SK-N-SH (cell line): ENCODE measurements around the gene ACAT2.
A peak's percentile ranks its signal among the peaks of the same experiment; 100 is the strongest.

Experiments
- CTCF ChIP-seq: fragments of 200-600 bp; sonication (generic); IDR thresholded peaks from 2 replicates; pipeline ENCODE4 v1.6.1; 2017; ENCODE audit warnings: antibody characterized with exemption, mild to moderate bottlenecking, moderate library complexity
- FOXM1 ChIP-seq: IDR thresholded peaks from 2 replicates; pipeline ENCODE4 v1.4.0; 2012; ENCODE audit warnings: low read depth, mild to moderate bottlenecking
- MAX ChIP-seq: IDR thresholded peaks from 2 replicates; pipeline ENCODE4 v1.4.0; 2012; ENCODE audit warnings: low read depth
- POLR2AphosphoS5 ChIP-seq: IDR thresholded peaks from 2 replicates; pipeline ENCODE4 v1.6.1; 2012; ENCODE audit warnings: low read depth, low read length
- RAD21 ChIP-seq: IDR thresholded peaks from 2 replicates; pipeline ENCODE4 v1.6.1; 2012; ENCODE audit warnings: mild to moderate bottlenecking, low read length
- REST ChIP-seq: IDR thresholded peaks from 2 replicates; pipeline ENCODE4 v1.6.1; 2012; ENCODE audit warnings: mild to moderate bottlenecking, low read depth, low read length, moderate library complexity

DNA sequence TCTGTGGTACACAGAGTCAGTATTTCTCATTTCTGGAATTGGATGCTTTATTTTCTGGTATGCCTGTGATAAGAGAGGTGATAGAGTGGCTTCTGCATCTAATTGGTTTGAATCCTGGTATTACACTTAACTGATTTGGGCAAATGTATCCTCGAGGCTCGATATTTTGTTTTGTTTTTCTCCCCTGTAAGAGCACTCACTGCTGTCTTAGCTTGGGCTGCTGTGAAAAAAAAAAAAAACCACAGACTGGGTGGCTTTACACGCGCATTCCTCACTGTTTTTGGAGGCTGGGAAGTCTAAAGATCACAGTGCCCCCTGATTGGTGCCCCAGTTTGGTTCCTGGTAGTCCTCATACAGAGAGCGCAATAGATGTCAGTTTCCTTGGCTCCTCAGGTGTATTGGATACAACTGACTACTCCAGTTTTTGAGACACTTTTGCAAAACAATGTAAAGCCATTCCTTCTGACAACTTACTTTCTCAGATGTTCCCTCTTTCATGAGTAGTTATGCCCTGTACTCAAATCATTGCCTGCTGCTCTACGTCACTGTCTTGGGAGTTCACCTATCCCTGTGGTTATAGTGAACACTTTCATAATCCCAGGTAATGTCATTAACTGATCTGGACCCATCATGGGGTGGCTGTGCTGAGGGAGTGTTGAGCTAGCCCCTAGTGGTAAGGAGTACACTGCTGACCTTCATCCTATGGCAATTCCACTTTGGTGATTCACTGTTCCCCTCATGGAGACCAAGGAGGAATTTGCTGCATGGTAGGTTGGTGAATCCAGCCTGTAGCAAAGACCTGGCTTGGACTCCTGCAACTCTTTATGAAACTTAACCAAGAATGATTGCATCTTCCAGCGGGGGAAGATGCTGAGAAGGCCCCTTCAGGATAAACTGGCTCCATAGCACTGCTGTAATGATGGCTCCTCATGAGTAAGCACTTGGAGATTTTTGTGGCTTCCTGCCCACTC, 3.5 kb upstream of the ACAT2 start:
- no peak for TF ChIP-seq RAD21
- TF ChIP-seq FOXM1 = no peak
- TF ChIP-seq MAX = no peak
- no peak for TF ChIP-seq POLR2AphosphoS5
- TF ChIP-seq REST = no peak
- peak; percentile 49 for TF ChIP-seq CTCF
